CD4-positive, alpha-beta T cell (primary cell): ENCODE measurements around the gene REPIN1. TPM values are rescaled to one million over a fixed set of nuclear protein-coding genes. Genes with fewer than 3 reads are reported as not detected.

ENCODE experiments used
- ATAC-seq: fragments of 200-7000 bp; cut with Tn5 transposase; one replicate; pipeline ENCODE4 v1.10.0; 2022; ENCODE audit warnings: mild to moderate bottlenecking; ENCODE audit not compliant: poor library complexity
- CTCF ChIA-PET: fragments of 350-600 bp; sonication (Branson Sonifier 250); formaldehyde crosslinking; loops from one replicate; lab custom pipeline; 2021; ENCODE audit warnings: antibody characterized with exemption, inconsistent platforms; lab: Charles Lee
- POLR2A ChIA-PET: fragments of 350-600 bp; sonication (Branson Sonifier 250); formaldehyde crosslinking; loops from one replicate; lab custom pipeline; 2021; ENCODE audit warnings: antibody characterized with exemption, inconsistent platforms; lab: Charles Lee
- DNase-seq, 14 experiments: peaks; one replicate each; pipeline ENCODE4 v3.0.0-alpha.2; 2013 to 2020; ENCODE audit warnings: mixed read lengths in 2 of 14
- H3K27ac ChIP-seq, 2 donors: one replicate each; pipeline versions ENCODE4 v1.5.1 to v1.7.0; 2013; ENCODE audit warnings: low read length in 2 of 2, low read depth in 1 of 2, mild to moderate bottlenecking in 1 of 2
- H3K27me3 ChIP-seq, 2 experiments: 1 replicate in 1 of 2; 2 replicates in 1 of 2; pipeline versions ENCODE4 v1.6.1 to v1.7.0; 2013; ENCODE audit warnings: low read length in 2 of 2, control low read depth in 1 of 2, mild to moderate bottlenecking in 1 of 2, moderate library complexity in 1 of 2; ENCODE audit not compliant: insufficient read depth in 2 of 2, control insufficient read depth in 1 of 2
- H3K36me3 ChIP-seq: one replicate; pipeline ENCODE4 v1.6.1; 2013; ENCODE audit warnings: low read length, control low read depth; ENCODE audit not compliant: insufficient read depth
- H3K4me1 ChIP-seq: one replicate; pipeline ENCODE4 v1.6.1; 2013; ENCODE audit warnings: low read length, control low read depth; ENCODE audit not compliant: insufficient read depth
- H3K4me3 ChIP-seq: one replicate; pipeline ENCODE4 v1.5.1; 2013; ENCODE audit warnings: mild to moderate bottlenecking, low read length, moderate library complexity
- H3K9me3 ChIP-seq, 2 experiments: 1 replicate in 1 of 2; 2 replicates in 1 of 2; pipeline versions ENCODE4 v1.6.1 to v1.7.0; 2013; ENCODE audit warnings: low read length in 2 of 2, mild to moderate bottlenecking in 2 of 2, control low read depth in 1 of 2, moderate library complexity in 1 of 2; ENCODE audit not compliant: control insufficient read depth in 1 of 2, insufficient read depth in 1 of 2
- H3K27ac Mint-ChIP-seq: one replicate; pipeline ENCODE4 v1.8.0; 2020; ENCODE audit warnings: mixed read lengths
- H3K27me3 Mint-ChIP-seq: one replicate; pipeline ENCODE4 v1.8.0; 2021; ENCODE audit warnings: mixed read lengths
- H3K36me3 Mint-ChIP-seq: one replicate; pipeline ENCODE4 v1.8.0; 2021; ENCODE audit warnings: low read depth, mixed read lengths
- H3K4me1 Mint-ChIP-seq: one replicate; pipeline ENCODE4 v1.8.0; 2021; ENCODE audit warnings: low read depth, mixed read lengths
- H3K4me3 Mint-ChIP-seq: one replicate; pipeline ENCODE4 v1.8.0; 2020; ENCODE audit warnings: mild to moderate bottlenecking, mixed read lengths
- H3K9me3 Mint-ChIP-seq: one replicate; pipeline ENCODE4 v1.8.0; 2020; ENCODE audit warnings: mixed read lengths
- CTCF ChIP-seq: fragments of 200-600 bp; IDR thresholded peaks from one replicate; pipeline ENCODE4 v1.8.0; 2022; ENCODE audit warnings: antibody characterized with exemption, mild to moderate bottlenecking
- intact Hi-C, 2 experiments: fragments of 100-400 bp; cut with DNase I in 1 of 2; cut with micrococcal nuclease in 1 of 2; formaldehyde crosslinking; loops; one replicate each; pipeline versions ENCODE4 v1.15.1 to v1.9.0; 2023 to 2025; cut with DNase I, micrococcal nuclease
- total RNA-seq, 174 experiments: library from RNA in 2 of 174; stranded (reverse) in 2 of 174; gene quantifications; one replicate each; pipeline ENCODE4 v1.2.3 and lab custom pipeline; 2021 to 2026

The REPIN1 gene
- total RNA-seq, 2 experiments from 2014 or later, result 58.2 to 59.8 TPM

- no peak overlapping the region for H3K27ac Mint-ChIP-seq
- Histone ChIP-seq H3K27ac (no peak overlapping the region), H3K36me3 (peaks cover 11% of the 10 kb centered on the region), H3K4me1 (peaks cover 3% of the 10 kb centered on the region), H3K9me3 (no peaks in the 10 kb centered on the region), H3K27me3 (no peaks in the 10 kb centered on the region), H3K4me3 (no peak overlapping the region)
- TF ChIP-seq CTCF, result no peak
- no peak overlapping the region for H3K4me3 Mint-ChIP-seq
- ChIA-PET POLR2A (no interaction called here), CTCF (no interaction called here)
- DNase-seq, result no peak
- no peaks in the 10 kb centered on the region for H3K9me3 Mint-ChIP-seq
- H3K27me3 Mint-ChIP-seq, result no peaks in the 10 kb centered on the region
- H3K4me1 Mint-ChIP-seq, result no peaks in the 10 kb centered on the region
- intact Hi-C loops, result no loop called here
- H3K36me3 Mint-ChIP-seq, result peaks cover 18% of the 10 kb centered on the region
- ATAC-seq, result no peak
Observed at GRCh38 chr7:150415161-150416153, 46.8 kb downstream of the REPIN1 start.

DNA sequence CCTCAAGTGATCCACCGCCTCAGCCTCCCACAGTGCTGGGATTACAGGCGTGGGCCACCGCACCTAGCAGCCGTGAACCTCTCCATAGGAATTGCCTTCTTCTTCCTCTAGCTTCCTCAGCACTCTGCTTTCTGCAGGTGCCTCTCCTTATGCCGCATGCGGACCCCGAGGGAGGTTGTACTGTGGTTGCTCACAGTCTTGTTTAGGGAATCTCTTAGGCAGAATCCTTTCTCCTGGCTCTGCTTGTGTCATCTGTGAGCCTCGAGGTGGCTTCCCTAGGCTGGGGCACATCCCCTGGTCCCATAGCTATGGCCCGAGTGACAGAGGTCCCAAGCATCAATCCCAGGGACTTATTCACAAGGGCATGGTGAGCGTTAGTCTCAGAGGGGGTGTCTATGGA is 48.6 kb downstream of the REPIN1 start:
- Mint-ChIP-seq H3K4me1 (peaks cover 7% of the 10 kb centered on the region), H3K27ac (no peak overlapping the region), H3K9me3 (no peaks in the 10 kb centered on the region), H3K4me3 (no peak overlapping the region), H3K27me3 (no peaks in the 10 kb centered on the region), H3K36me3 (peaks cover under 1% of the 10 kb centered on the region)
- H3K36me3 ChIP-seq, result no peaks in the 10 kb centered on the region
- H3K9me3 ChIP-seq, result no peaks in the 10 kb centered on the region
- H3K27me3 ChIP-seq, result no peaks in the 10 kb centered on the region
- DNase-seq, result no peak
- H3K4me1 ChIP-seq, result peaks cover 9% of the 10 kb centered on the region
- ChIA-PET CTCF (no interaction called here), POLR2A (no interaction called here)
- no peak overlapping the region for H3K27ac ChIP-seq
- no peak for ATAC-seq
- intact Hi-C loops, result no loop called here
- H3K4me3 ChIP-seq, result no peak overlapping the region
- TF ChIP-seq CTCF, result no peak

DNA sequence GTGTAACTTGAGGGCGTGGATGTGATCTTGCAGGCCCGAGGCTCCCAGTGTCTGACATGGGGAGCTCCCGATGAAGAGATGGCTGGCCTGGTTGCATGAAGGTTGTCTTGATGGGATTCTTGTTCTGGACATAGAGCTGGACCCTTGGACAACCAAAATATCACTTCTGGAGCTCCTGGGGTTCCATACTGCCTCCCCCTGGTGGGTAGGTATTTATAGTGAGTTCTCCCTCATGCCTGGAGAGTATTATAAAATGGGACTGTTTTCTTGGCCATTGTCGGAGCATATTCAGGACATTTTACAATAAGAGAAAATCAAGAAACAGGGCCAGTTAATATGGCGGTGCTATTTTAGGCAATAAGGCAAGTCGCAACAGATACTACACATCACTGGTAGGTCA is 49.2 kb downstream of the REPIN1 start:
- H3K36me3 ChIP-seq, result no peaks in the 10 kb centered on the region
- H3K9me3 ChIP-seq, result no peaks in the 10 kb centered on the region
- H3K27ac ChIP-seq, result no peak overlapping the region
- H3K9me3 Mint-ChIP-seq, result no peaks in the 10 kb centered on the region
- intact Hi-C loops, result no loop called here
- ChIA-PET CTCF (no interaction called here), POLR2A (interaction anchor here (0.7 kb wide), 1 partner anchor 338 kb away, joined by 3 read pairs; no protein-coding TSS in a partner anchor)
- peaks cover 9% of the 10 kb centered on the region for H3K4me1 ChIP-seq
- H3K27ac Mint-ChIP-seq, result no peak overlapping the region
- DNase-seq (no peak), ATAC-seq (no peak)
- H3K4me3 Mint-ChIP-seq, result no peak overlapping the region
- no peaks in the 10 kb centered on the region for H3K27me3 Mint-ChIP-seq
- peaks cover 7% of the 10 kb centered on the region for H3K4me1 Mint-ChIP-seq
- H3K4me3 ChIP-seq, result no peak overlapping the region
- TF ChIP-seq CTCF, result no peak
- H3K27me3 ChIP-seq, result no peaks in the 10 kb centered on the region
- H3K36me3 Mint-ChIP-seq, result no peaks in the 10 kb centered on the region
